Panc1 (cell line): ENCODE data around the gene PRPF19. TPM values are rescaled to one million over a fixed set of nuclear protein-coding genes. Genes with fewer than 3 reads are reported as not detected.
A peak's percentile ranks its signal among the peaks of the same experiment; 100 is the strongest.

Source experiments
- ATAC-seq: fragments of 200-7000 bp; cut with Tn5 transposase; 2 replicates; pipeline ENCODE4 v1.9.1; 2020; ENCODE audit warnings: mild to moderate bottlenecking, moderate library complexity
- BruUV-seq: library from RNA; stranded (reverse); fragments of 400-500 nt; replicated peaks from 2 replicates; lab custom pipeline; 2021; lab: Mats Ljungman, UMichigan
- CTCF ChIA-PET: fragments of 300-600 bp; sonication (Branson Sonifier 250); formaldehyde crosslinking; loops from one replicate; lab custom pipeline; 2022; ENCODE audit warnings: antibody characterized with exemption; lab: Charles Lee
- POLR2A ChIA-PET: fragments of 300-600 bp; sonication (Branson Sonifier 250); formaldehyde crosslinking; loops from one replicate; lab custom pipeline; 2022; ENCODE audit warnings: antibody characterized with exemption; lab: Charles Lee
- DNase-seq: peaks from one replicate; pipeline ENCODE4 v3.0.0-alpha.2; 2010; ENCODE audit warnings: low read depth, low spot score
- H3K27ac ChIP-seq: 2 replicates; pipeline ENCODE4 v1.5.1; 2011; ENCODE audit warnings: mild to moderate bottlenecking, low read length, inconsistent platforms
- H3K27me3 ChIP-seq: fragments of 200-500 bp; sonication (Bioruptor generic); 2 replicates; pipeline ENCODE4 v1.6.0; 2014; ENCODE audit warnings: low read length, inconsistent platforms; ENCODE audit not compliant: control insufficient read depth, insufficient read depth
- H3K36me3 ChIP-seq: fragments of 200-500 bp; sonication (Bioruptor generic); 2 replicates; pipeline ENCODE4 v1.5.1; 2014; ENCODE audit warnings: inconsistent platforms, mild to moderate bottlenecking, low read length, moderate library complexity; ENCODE audit not compliant: control insufficient read depth, insufficient read depth
- H3K4me1 ChIP-seq: 2 replicates; pipeline ENCODE4 v1.5.1; 2011; ENCODE audit warnings: inconsistent platforms, mild to moderate bottlenecking, low read length, moderate library complexity; ENCODE audit not compliant: control insufficient read depth, insufficient read depth
- H3K4me3 ChIP-seq, 2 experiments: 2 replicates each; pipeline ENCODE4 v1.5.1; 2011 to 2012; ENCODE audit warnings: low read depth in 2 of 2, low read length in 2 of 2, mild to moderate bottlenecking in 2 of 2, inconsistent platforms in 1 of 2, moderate library complexity in 1 of 2
- H3K9me3 ChIP-seq: fragments of 200-500 bp; sonication (Bioruptor generic); 2 replicates; pipeline ENCODE4 v1.5.1; 2014; ENCODE audit warnings: low read depth, mild to moderate bottlenecking, inconsistent platforms, low read length, moderate library complexity; ENCODE audit not compliant: control insufficient read depth, insufficient read depth
- POLR2AphosphoS5 ChIP-seq: IDR thresholded peaks from 2 replicates; pipeline ENCODE4 v1.6.1; 2012; ENCODE audit warnings: mild to moderate bottlenecking, low read depth, low read length, moderate library complexity
- SIN3A ChIP-seq: IDR thresholded peaks from 2 replicates; pipeline ENCODE4 v1.6.1; 2012; ENCODE audit warnings: low read depth, mild to moderate bottlenecking, low read length, moderate library complexity, borderline replicate concordance; ENCODE audit not compliant: insufficient read depth
- TCF7L2 ChIP-seq: IDR thresholded peaks from 2 replicates; pipeline ENCODE4 v1.6.1; 2011; ENCODE audit warnings: mild to moderate bottlenecking, low read depth, low read length, inconsistent platforms
- in situ Hi-C: cut with HindIII; loops from 2 replicates; pipeline ENCODE4 v1.10.0; 2016; ENCODE audit warnings: low sequenced_read_pairs, low pct_unique_long_range_greater_than_20kb
- intact Hi-C: fragments of 100-400 bp; cut with micrococcal nuclease; formaldehyde crosslinking; loops from one replicate; pipeline ENCODE4 v1.10.0; 2022; ENCODE audit not compliant: unreplicated experiment
- total RNA-seq: library from RNA; stranded (reverse); gene quantifications from one replicate; pipeline ENCODE4 v1.2.1, GENCODE V29; 2021; ENCODE audit not compliant: unreplicated experiment
- TF ChIP-seq, protein P1 (sequence below), 2 experiments: IDR thresholded peaks; 2 replicates each; pipeline ENCODE4 v1.6.1; 2011 to 2012; ENCODE audit warnings: low read depth in 2 of 2, control low read depth in 1 of 2, low read length in 1 of 2, mild to moderate bottlenecking in 1 of 2, moderate library complexity in 1 of 2; ENCODE audit not compliant: insufficient read depth in 1 of 2
- TF ChIP-seq, protein P2 (sequence below): fragments of 450-650 bp; IDR thresholded peaks from 2 replicates; pipeline ENCODE4 v1.5.1; 2017; ENCODE audit warnings: mild to moderate bottlenecking

The PRPF19 gene
- total RNA-seq, 1 experiment from 2014 or later, result 149 TPM

DNA sequence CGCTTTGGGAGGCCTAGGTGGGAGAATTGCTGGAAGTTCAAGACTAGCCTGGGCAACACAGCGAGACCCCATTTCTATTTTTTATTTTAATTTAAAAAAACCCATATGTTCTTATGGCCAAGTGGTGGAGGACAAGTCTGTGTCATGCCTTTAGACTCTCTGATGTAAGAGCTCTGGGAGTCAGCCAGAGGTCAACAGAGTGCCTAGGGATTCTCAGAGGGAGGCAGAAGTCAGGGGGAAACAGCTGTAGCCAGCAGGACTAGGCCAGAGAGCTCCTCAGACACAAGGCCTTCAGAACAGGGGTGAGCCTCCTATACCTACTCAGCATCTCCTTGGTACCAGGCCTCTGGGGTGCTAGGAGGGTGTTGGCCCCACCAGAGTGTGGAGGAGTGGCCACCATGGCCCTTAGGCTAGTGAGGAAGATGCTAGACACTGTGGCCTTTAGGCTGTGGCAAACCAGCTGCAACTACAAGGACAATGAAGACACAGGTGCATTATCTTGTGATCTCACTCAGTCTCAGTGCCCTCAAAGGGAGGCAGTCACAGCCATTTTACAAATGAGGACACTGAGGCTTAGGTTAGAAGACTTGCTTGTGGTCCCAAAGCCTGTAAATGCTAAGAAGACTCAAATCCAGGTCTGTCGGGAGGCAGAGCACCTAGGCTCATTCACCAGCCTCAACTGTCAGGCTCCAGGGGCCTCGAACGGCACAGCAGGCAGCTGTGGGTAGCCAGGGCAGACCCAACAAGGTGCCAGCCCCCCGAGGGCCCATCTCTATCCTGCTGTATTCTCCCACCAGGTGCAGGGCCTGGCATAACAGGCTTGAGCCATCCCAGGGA is 34.0 kb downstream of the PRPF19 start:
- H3K27me3 ChIP-seq, result no peaks in the 10 kb centered on the region
- in situ Hi-C loops, result no loop called here
- DNase-seq (no peak), ATAC-seq (no peak)
- no peaks in the 10 kb centered on the region for H3K4me1 ChIP-seq
- H3K4me3 ChIP-seq, result no peak overlapping the region
- CTCF ChIA-PET, result no interaction called here
- H3K36me3 ChIP-seq, result no peaks in the 10 kb centered on the region
- intact Hi-C loops, result no loop called here
- no peak for TF ChIP-seq TCF7L2
- TF ChIP-seq SIN3A, result no peak
- no peak for TF ChIP-seq POLR2AphosphoS5
- TF ChIP-seq, protein P1, sequence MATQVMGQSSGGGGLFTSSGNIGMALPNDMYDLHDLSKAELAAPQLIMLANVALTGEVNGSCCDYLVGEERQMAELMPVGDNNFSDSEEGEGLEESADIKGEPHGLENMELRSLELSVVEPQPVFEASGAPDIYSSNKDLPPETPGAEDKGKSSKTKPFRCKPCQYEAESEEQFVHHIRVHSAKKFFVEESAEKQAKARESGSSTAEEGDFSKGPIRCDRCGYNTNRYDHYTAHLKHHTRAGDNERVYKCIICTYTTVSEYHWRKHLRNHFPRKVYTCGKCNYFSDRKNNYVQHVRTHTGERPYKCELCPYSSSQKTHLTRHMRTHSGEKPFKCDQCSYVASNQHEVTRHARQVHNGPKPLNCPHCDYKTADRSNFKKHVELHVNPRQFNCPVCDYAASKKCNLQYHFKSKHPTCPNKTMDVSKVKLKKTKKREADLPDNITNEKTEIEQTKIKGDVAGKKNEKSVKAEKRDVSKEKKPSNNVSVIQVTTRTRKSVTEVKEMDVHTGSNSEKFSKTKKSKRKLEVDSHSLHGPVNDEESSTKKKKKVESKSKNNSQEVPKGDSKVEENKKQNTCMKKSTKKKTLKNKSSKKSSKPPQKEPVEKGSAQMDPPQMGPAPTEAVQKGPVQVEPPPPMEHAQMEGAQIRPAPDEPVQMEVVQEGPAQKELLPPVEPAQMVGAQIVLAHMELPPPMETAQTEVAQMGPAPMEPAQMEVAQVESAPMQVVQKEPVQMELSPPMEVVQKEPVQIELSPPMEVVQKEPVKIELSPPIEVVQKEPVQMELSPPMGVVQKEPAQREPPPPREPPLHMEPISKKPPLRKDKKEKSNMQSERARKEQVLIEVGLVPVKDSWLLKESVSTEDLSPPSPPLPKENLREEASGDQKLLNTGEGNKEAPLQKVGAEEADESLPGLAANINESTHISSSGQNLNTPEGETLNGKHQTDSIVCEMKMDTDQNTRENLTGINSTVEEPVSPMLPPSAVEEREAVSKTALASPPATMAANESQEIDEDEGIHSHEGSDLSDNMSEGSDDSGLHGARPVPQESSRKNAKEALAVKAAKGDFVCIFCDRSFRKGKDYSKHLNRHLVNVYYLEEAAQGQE (IDR thresholded peaks at IDR 0.05; ENCODE audit: insufficient read depth in 1 of 2, low read depth in 2 of 2, low read length in 1 of 2), result no peak
- TF ChIP-seq, protein P2, sequence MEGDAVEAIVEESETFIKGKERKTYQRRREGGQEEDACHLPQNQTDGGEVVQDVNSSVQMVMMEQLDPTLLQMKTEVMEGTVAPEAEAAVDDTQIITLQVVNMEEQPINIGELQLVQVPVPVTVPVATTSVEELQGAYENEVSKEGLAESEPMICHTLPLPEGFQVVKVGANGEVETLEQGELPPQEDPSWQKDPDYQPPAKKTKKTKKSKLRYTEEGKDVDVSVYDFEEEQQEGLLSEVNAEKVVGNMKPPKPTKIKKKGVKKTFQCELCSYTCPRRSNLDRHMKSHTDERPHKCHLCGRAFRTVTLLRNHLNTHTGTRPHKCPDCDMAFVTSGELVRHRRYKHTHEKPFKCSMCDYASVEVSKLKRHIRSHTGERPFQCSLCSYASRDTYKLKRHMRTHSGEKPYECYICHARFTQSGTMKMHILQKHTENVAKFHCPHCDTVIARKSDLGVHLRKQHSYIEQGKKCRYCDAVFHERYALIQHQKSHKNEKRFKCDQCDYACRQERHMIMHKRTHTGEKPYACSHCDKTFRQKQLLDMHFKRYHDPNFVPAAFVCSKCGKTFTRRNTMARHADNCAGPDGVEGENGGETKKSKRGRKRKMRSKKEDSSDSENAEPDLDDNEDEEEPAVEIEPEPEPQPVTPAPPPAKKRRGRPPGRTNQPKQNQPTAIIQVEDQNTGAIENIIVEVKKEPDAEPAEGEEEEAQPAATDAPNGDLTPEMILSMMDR, result no peak
- BruUV-seq, result no TSS peak
- POLR2A ChIA-PET, result no interaction called here
- no peak overlapping the region for H3K27ac ChIP-seq
- H3K9me3 ChIP-seq, result no peaks in the 10 kb centered on the region

DNA sequence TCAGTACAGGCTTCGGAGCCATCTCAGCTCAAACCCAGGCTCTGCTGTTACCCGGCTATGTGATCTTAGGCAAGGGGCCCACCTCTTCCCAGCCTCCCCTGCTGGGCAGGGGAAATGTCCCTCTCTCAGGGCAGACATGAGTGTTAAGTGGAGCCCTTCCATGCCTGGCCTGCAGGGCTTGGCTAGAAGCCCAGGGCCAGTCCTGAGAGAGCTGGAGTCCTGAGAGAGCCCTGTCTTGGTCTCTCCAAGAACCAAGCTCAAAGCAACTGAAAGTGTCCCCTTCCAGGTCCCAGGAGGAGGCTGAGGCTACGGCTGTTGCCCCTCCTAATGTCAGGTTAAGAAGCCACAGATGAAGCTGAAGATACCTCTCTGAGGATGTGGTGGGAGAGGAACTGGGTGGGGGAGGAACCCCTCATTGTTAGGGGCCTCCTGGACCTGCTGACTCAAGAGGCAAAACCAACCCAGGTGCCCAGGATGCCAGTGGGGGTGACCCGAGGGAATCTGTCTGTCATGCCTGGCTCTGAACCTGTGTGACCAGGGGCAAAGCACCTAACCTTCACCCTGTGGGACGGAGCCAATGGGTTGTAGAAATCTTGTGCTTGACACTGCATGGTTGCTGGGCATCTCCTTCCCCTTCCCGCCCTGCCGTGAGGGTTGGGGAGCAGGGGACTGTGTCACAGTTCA is 34.9 kb downstream of the PRPF19 start:
- TF ChIP-seq, protein P2, result no peak
- TF ChIP-seq POLR2AphosphoS5, result no peak
- TF ChIP-seq SIN3A, result no peak
- TF ChIP-seq, protein P1 (IDR thresholded peaks at IDR 0.05; ENCODE audit: insufficient read depth in 1 of 2, low read depth in 2 of 2, low read length in 1 of 2), result no peak
- no peak for TF ChIP-seq TCF7L2
- no peaks in the 10 kb centered on the region for H3K36me3 ChIP-seq
- ChIA-PET CTCF (no interaction called here), POLR2A (no interaction called here)
- BruUV-seq, result no TSS peak
- H3K9me3 ChIP-seq, result no peaks in the 10 kb centered on the region
- no peaks in the 10 kb centered on the region for H3K27me3 ChIP-seq
- H3K4me1 ChIP-seq, result no peaks in the 10 kb centered on the region
- in situ Hi-C loops, result no loop called here
- 0 out of 2 replicates have a peak, but pooled peaks have one; percentile 9 for ATAC-seq
- intact Hi-C loops, result no loop called here
- H3K27ac ChIP-seq, result no peak overlapping the region
- no peak for DNase-seq
- H3K4me3 ChIP-seq, result no peak overlapping the region
